Measurements from ENCODE around the gene RAE1. TPM values are rescaled to one million over a fixed set of nuclear protein-coding genes. Genes with fewer than 3 reads are reported as not detected.

The RAE1 gene
- total RNA-seq, 1 experiment from 2014 or later: 31.3 TPM

- DNase-seq (ENCODE audit: low spot score) (no peak), ATAC-seq (no peak)
- H3K4me1 Mint-ChIP-seq: no peaks in the 10 kb centered on the region
- TF ChIP-seq MAX (CRISPR knock-in tag; IDR thresholded peaks at IDR 0.05) (no peak), ATF1 (CRISPR knock-in tag; IDR thresholded peaks at IDR 0.05) (no peak), AR (CRISPR knock-in tag; IDR thresholded peaks at IDR 0.05) (no peak)
- H3K4me3 Mint-ChIP-seq: no peak overlapping the region
- H3K9me3 Mint-ChIP-seq: no peaks in the 10 kb centered on the region
- no peak overlapping the region for H3K27ac Mint-ChIP-seq
- no peaks in the 10 kb centered on the region for H3K36me3 Mint-ChIP-seq
- POLR2A ChIA-PET: interaction anchor here (1.1 kb wide), 1 partner anchor 89 kb away, joined by 3 read pairs; no protein-coding TSS in a partner anchor
- CTCF ChIA-PET: interaction anchor here (1.2 kb wide), 1 partner anchor 27 kb away, joined by 3 read pairs; no protein-coding TSS in a partner anchor
- no peaks in the 10 kb centered on the region; the same call in 1 of the 2 replicates for H3K27me3 Mint-ChIP-seq (ENCODE audit: low read depth)
Observed at GRCh38 chr20:57309544-57310115, 41.4 kb upstream of the RAE1 start.

GRCh38 chr20:57310821-57311514 is 40.1 kb upstream of the RAE1 start:
- H3K36me3 Mint-ChIP-seq: no peaks in the 10 kb centered on the region
- no peaks in the 10 kb centered on the region for H3K9me3 Mint-ChIP-seq
- H3K27ac Mint-ChIP-seq: no peak overlapping the region
- H3K4me1 Mint-ChIP-seq: no peaks in the 10 kb centered on the region
- DNase-seq (ENCODE audit: low spot score) (no peak), ATAC-seq (no peak)
- H3K27me3 Mint-ChIP-seq (ENCODE audit: low read depth): no peaks in the 10 kb centered on the region; the same call in 1 of the 2 replicates
- no peak overlapping the region for H3K4me3 Mint-ChIP-seq
- ChIA-PET CTCF (no interaction called here), POLR2A (no interaction called here)
- TF ChIP-seq ZNF281 (CRISPR knock-in tag; IDR thresholded peaks at IDR 0.05) (no peak), NR3C1 (CRISPR knock-in tag; conservative IDR thresholded peaks at IDR 0.05; ENCODE audit: low read depth) (no peak), CBFB (CRISPR knock-in tag; IDR thresholded peaks at IDR 0.05; ENCODE audit: low read depth) (no peak), USF2 (CRISPR knock-in tag; IDR thresholded peaks at IDR 0.05) (no peak), ESRRA (CRISPR knock-in tag; IDR thresholded peaks at IDR 0.05; ENCODE audit: borderline replicate concordance) (no peak), ZSCAN18 (CRISPR knock-in tag; IDR thresholded peaks at IDR 0.05) (no peak), HMGA2 (CRISPR knock-in tag; IDR thresholded peaks at IDR 0.05) (no peak), HMGXB4 (CRISPR knock-in tag; IDR thresholded peaks at IDR 0.05) (no peak), OVOL2 (CRISPR knock-in tag; IDR thresholded peaks at IDR 0.05; ENCODE audit: borderline replicate concordance) (no peak), NR1H2 (CRISPR knock-in tag; IDR thresholded peaks at IDR 0.05) (no peak), TP53 (CRISPR knock-in tag; IDR thresholded peaks at IDR 0.05) (no peak), AFF4 (CRISPR knock-in tag; IDR thresholded peaks at IDR 0.05; ENCODE audit: borderline replicate concordance) (no peak), JUN (CRISPR knock-in tag; IDR thresholded peaks at IDR 0.05) (no peak), ATF3 (CRISPR knock-in tag; conservative IDR thresholded peaks at IDR 0.05) (no peak)

Measured in WTC11 (cell line).